Mammary epithelial cell (primary cell): ENCODE results near the gene CRYGS.

Experiments
- CTCF ChIP-seq, 2 donors: IDR thresholded peaks in 1 of 2; conservative IDR thresholded peaks in 1 of 2; 2 replicates each; pipeline ENCODE4 v1.5.1; 2011 to 2012; ENCODE audit warnings: inconsistent platforms in 2 of 2, low read length in 2 of 2, mild to moderate bottlenecking in 2 of 2, control low read depth in 1 of 2, low read depth in 1 of 2; ENCODE audit not compliant: insufficient read depth in 1 of 2; ENCODE audit errors: extremely low read depth in 1 of 2
- EZH2 ChIP-seq: IDR thresholded peaks from 2 replicates; pipeline ENCODE4 v1.6.1; 2012; ENCODE audit warnings: low read length, inconsistent platforms, borderline replicate concordance

GRCh38 chr3:186552408-186553031, 8.3 kb upstream of the CRYGS start:
- TF ChIP-seq CTCF (conservative IDR thresholded peaks at IDR 0.05 in 1 of 2, IDR thresholded peaks at IDR 0.05 in 1 of 2; ENCODE audit: extremely low read depth in 1 of 2, insufficient read depth in 1 of 2, low read depth in 1 of 2, low read length in 2 of 2), result no peak
- TF ChIP-seq EZH2, result no peak
